ENCODE results near the gene BDH1.

- no peak for TF ChIP-seq ZNF274 (IDR thresholded peaks at IDR 0.05; ENCODE audit: low read depth, low read length)
- TF ChIP-seq SUZ12 (IDR thresholded peaks at IDR 0.05; ENCODE audit: extremely low read depth, insufficient read depth, insufficient read length): no peak
Observed at GRCh38 chr3:197519801-197520211, 36.0 kb downstream of the BDH1 start.

All from NT2/D1 (cell line).